Kidney capillary endothelial cell (primary cell): ENCODE measurements around the gene COMT.

Experiments used
- DNase-seq: peaks from one replicate; pipeline ENCODE4 v3.0.0-alpha.2; 2018; ENCODE audit warnings: low spot score

Gene COMT

GRCh38 chr22:19995611-19996339 is 54.2 kb downstream of the COMT start:
- no peak for DNase-seq

DNA sequence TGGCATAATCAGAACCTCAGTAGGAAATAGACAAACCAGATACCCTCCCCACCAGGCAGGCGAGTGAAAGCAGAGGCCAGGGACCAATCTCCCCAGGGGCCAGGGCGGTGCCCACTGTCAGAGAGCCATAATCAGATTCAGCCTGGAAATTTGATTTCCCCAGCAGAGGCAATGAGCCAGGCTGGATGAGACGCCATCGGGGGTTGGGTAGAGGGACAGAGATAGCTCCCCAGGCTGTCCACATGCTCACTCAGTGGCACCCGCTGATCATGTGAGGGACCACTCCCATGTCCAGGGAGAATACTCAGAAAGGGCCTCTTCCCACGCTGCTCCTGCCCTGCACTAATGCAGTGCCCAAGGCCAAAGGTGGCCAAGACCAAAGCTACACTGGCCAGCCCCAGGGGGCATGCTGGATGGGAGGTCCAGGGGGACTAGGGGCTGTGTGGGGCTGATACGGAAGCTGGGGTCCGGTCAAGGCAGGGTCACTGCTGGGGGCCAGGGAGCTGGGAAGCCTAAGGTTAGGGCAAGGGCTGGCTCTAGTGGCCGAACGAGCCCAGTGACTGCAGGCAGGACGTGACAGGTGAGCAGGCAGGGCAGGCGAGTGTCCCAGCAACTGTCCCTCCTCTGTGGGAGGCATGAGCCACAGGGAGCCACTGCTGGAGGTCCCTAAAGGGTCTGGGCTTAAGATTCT is 55.3 kb downstream of the COMT start:
- no peak for DNase-seq

- DNase-seq, result no peak
Measured at GRCh38 chr22:19997561-19998231, 56.1 kb downstream of the COMT start.

GRCh38 chr22:19998232-19998951 is 56.8 kb downstream of the COMT start:
- DNase-seq, result no peak

DNA sequence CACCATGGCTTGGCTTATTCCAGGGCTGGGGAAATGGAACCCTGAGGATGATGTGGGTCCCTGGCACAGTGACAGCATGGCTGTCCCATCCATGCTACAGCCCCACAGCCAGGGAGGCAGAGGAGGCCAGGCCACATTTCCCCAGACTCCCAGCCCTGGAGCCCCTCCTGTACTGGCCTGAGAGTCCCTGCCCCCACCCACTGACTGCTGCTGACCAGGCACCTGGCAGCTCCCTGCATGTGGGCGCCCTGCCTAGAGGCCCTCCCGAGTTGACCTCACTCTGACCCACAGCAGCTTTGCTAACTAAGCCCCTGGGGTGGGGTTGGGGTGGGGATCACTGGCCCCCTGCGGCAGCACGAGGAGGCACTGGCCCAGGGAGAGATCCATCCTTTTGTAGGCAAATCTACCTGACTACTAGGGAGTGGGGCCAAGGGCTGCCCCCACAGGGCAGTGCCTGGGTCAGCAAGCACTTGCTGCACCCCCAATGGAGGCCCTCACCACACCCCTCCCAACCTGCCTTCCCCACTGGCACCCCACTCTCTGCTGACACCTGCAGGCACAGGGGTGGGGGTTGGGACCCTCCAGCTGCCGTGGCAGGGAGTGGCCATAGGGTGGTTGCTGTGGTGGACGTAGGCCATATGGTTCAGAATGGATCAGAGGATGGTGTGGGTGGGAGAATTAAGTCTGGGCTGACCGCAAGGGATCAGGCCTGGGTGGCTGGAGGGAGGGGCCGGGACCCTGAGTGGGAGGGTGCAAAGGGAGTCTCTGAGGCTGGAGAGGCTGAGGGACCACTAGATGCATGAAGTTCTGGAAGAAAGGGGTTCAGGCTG is 57.6 kb downstream of the COMT start:
- no peak for DNase-seq

- DNase-seq, result no peak
Measured at GRCh38 chr22:20000246-20001081, 58.9 kb downstream of the COMT start.

GRCh38 chr22:20001082-20001638 is 59.6 kb downstream of the COMT start:
- peak; percentile 91 for DNase-seq

GRCh38 chr22:20002128-20002527 is 60.6 kb downstream of the COMT start:
- DNase-seq, result no peak

DNA sequence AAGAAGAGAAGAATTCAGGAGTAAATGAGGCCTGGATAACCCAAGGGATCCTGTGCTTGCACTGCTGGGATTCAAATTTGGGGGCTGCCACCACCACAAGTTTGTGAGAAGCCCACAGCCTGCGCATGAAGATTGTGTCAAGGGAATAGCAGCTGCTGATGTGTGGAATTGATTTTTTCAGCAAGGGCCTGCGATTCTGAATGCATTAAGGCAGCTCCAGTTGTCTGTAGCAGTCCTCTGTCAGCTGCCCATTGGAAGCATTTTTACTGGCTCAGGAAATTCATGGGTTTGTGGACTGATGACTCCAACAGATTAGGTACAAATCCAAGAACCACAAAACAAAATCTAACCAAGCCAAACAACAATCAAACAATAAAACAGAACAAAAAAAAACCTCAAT is 61.1 kb downstream of the COMT start:
- no peak for DNase-seq

- DNase-seq, result no peak
Measured at GRCh38 chr22:20003304-20003703, 61.7 kb downstream of the COMT start.

- DNase-seq, result no peak
Measured at GRCh38 chr22:20004464-20004863, 62.9 kb downstream of the COMT start.

GRCh38 chr22:20008221-20008995 is 66.8 kb downstream of the COMT start:
- no peak for DNase-seq

DNA sequence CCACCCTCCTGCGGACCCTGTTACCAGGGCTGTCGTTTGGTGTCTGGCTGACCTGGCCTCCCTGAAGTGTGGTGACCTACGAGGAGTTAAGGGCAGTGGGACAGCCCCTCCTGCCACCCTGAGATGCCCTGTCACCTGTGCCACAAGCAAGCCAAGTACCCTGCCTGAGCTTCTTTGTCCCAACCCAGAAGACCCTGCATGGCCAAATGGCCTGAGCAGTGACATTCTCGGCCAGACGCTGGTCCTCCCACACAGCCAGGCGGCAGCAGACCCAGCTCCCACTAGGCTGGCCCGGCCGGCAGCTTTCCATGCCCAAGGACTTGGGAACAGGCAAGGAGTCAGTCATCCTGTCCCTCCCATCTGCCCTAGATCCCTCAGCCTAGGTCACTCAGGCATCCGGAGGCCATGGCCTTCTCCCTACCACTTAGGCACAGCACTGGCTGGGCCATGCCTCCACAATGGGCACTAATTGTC is 67.5 kb downstream of the COMT start:
- DNase-seq, result no peak

DNA sequence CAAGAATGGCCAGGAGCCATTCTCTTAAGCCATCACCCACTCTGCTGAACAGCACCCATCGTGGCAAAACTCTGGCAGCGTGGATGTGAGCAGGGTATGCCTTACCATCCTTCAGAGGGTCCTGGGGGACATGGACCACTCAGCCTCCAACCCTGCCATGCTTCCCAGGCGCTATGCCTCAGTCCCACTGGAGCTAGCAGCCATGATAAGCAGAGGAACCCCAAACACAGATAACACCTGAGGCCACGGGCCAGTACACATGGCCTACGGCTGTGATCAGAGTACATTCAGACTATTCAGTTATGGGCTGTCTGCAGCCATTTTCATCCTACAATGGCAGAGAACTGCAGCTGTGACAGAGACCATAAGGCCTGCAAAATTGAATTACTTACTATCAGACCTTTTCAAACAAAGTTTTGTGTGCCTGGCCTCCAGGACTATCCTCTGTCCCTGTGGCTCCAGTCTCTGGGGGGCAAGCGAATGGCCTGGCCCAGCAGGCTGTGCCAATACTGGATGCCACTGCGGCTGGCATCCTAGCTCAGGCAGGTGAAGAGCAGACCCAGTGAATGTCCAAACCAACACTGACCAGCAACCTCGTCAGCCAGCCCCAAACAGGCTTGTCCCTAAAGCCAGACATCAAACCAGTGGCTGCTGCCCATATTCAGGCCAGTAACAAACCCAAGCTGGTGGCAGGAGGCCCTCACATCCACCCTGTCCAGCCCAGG is 68.2 kb downstream of the COMT start:
- DNase-seq, result no peak

- no peak for DNase-seq
Measured at GRCh38 chr22:20010307-20011122, 68.9 kb downstream of the COMT start.

DNA sequence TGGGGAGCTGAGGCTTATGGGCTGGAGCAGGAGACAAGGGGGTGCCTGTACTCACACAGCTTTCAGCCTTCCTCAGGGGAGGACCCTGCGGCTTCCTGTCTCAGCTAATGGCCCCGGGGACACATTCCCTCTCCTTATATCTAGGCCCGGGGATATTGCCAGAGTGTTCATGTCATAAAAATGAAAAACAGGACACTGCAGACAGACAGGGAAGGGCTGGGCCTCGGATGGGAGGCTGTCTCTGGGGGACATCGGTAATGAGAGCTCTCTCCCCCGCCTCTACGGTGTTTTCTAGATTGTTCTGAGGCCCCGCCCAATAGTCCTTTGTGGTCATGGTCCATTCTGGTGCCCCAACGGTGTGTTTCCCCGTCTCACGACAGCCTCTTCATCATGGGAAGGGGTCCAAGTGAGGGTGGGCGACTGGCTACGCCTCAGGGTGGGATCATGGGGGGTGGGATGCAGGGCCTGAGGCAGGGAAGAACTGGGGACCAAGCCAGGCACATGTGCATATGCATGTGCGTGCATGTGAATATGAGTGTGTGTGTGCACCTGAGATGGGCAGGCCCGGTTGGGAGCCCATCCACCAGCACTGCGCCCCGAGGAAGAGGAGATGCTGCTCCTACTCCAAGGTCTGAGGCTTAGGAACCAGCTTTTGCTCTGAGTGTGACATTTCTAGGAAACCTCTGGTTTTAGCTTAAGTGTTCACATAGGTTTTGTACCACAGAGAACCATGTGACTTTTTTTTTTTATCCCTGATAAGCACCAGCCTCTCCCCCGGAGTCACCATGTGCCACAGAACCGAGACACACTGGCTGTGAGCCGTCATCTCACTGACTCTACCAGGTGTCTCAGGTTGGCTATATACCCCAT is 69.8 kb downstream of the COMT start:
- no peak for DNase-seq
